ENCODE results near the gene PLIN5. TPM values are rescaled to one million over a fixed set of nuclear protein-coding genes. Genes with fewer than 3 reads are reported as not detected.

Gene PLIN5
- total and polyA plus RNA-seq, 2 of the 8 experiments (the other 6 are each of a cell fraction or from before 2014, with no cell fraction given): 2.0 to 2.5 TPM

GRCh38 chr19:4521170-4521887 is 13.7 kb downstream of the PLIN5 start:
- H3K36me3 ChIP-seq (ENCODE audit: control insufficient read depth in 2 of 4, insufficient read depth in 4 of 4, low read length in 3 of 4): no peaks in the 10 kb centered on the region
- no peak overlapping the region for H4K8ac ChIP-seq (ENCODE audit: extremely low read depth, insufficient read depth, low read length)
- no peak overlapping the region for H3K9ac ChIP-seq (replicated peaks in 1 of 4; ENCODE audit: extremely low read depth in 1 of 4, low read depth in 3 of 4, low read length in 3 of 4)
- H2BK20ac ChIP-seq (ENCODE audit: low read length): no peak overlapping the region
- no peak overlapping the region for H3K56ac ChIP-seq (replicated peaks; ENCODE audit: insufficient read length, low read depth, low read length)
- no peak overlapping the region for H4K91ac ChIP-seq (replicated peaks; ENCODE audit: insufficient read length, low read length)
- no peak overlapping the region for H3K4ac ChIP-seq (replicated peaks; ENCODE audit: insufficient read length, low read depth, low read length)
- H3K4me3 ChIP-seq (ENCODE audit: extremely low read depth in 1 of 4, insufficient read depth in 2 of 4, low read depth in 3 of 4, low read length in 4 of 4): no peak overlapping the region
- no peak overlapping the region for H4K5ac ChIP-seq (ENCODE audit: insufficient read length, low read depth, low read length)
- H3K27ac ChIP-seq (ENCODE audit: low read depth, low read length): no peak overlapping the region
- no peak overlapping the region for H2BK120ac ChIP-seq (replicated peaks; ENCODE audit: low read depth, low read length)
- H3K14ac ChIP-seq (ENCODE audit: insufficient read length): no peak overlapping the region
- no peak overlapping the region for H2BK15ac ChIP-seq (ENCODE audit: low read length)
- H3K27me3 ChIP-seq (replicated peaks in 1 of 4; ENCODE audit: control insufficient read depth in 3 of 4, extremely low read depth in 1 of 4, insufficient read depth in 3 of 4, low read length in 3 of 4): peaks cover 0 to 14% (median 10%) of the 10 kb centered on the region in 4 experiments; a peak in 4 of 7 replicates
- H3K23ac ChIP-seq (ENCODE audit: insufficient read length): no peak overlapping the region
- no peaks in the 10 kb centered on the region for H4K20me1 ChIP-seq (replicated peaks in 1 of 2; ENCODE audit: control insufficient read depth in 1 of 2, insufficient read depth in 2 of 2, low read length in 2 of 2)
- 0 out of 2 replicates have a peak overlapping the region, but pooled peaks have one; percentile 8 for H2AK5ac ChIP-seq (ENCODE audit: low read depth, low read length)
- H3K18ac ChIP-seq (ENCODE audit: extremely low read depth, low read length): no peak overlapping the region
- no peak overlapping the region for H2AFZ ChIP-seq (ENCODE audit: low read length)
- no peaks in the 10 kb centered on the region for H3K23me2 ChIP-seq (ENCODE audit: low read depth, low read length)
- H3K79me2 ChIP-seq (ENCODE audit: control insufficient read depth in 1 of 2, insufficient read depth in 2 of 2, low read length in 2 of 2): no peaks in the 10 kb centered on the region
- no peak for DNase-seq (ENCODE audit: low read depth in 1 of 2, low spot score in 2 of 2)
- ChIA-PET POLR2A (ENCODE audit: partially characterized antibody) (interaction anchor here (0.6 to 1.8 kb wide), 3 partner anchors 13 to 174 kb away, joined by 3 to 7 read pairs (median 5); partner anchors contain the start of gene PLIN5), CTCF (ENCODE audit: partially characterized antibody) (interaction anchor here (0.6 to 8.9 kb wide), 10 partner anchors 12 to 288 kb away, joined by 3 to 174 read pairs (median 3); partner anchors contain the start of genes LRG1 and PLIN5)
- H3K4me2 ChIP-seq (ENCODE audit: insufficient read depth in 1 of 2, low read depth in 2 of 2, low read length in 2 of 2): no peak overlapping the region
- 87% methylated on average over 11 of the region's 11 CpGs; no CpG with 5 or more reads in 1 of the 2 experiments for WGBS, 2 experiments (ENCODE audit: extremely low coverage in 1 of 2, insufficient coverage in 1 of 2, insufficient read length in 1 of 2, insufficient replicate concordance in 2 of 2, low coverage in 1 of 2, low lambda C conversion rate in 2 of 2, missing lambda C conversion rate in 1 of 2)
- peaks cover 0 to 3% (median under 1%) of the 10 kb centered on the region in 4 experiments; a peak in 4 of 7 replicates for H3K4me1 ChIP-seq (replicated peaks in 1 of 4; ENCODE audit: control insufficient read depth in 3 of 4, insufficient read depth in 4 of 4, low read length in 3 of 4)
- H2BK12ac ChIP-seq (ENCODE audit: low read depth, low read length): no peak overlapping the region
- no peaks in the 10 kb centered on the region for H3K9me3 ChIP-seq (ENCODE audit: insufficient read depth in 2 of 2, low read depth in 1 of 2, low read length in 1 of 2)
- no peaks in the 10 kb centered on the region for H3K79me1 ChIP-seq (ENCODE audit: low read depth, low read length)
- H2BK5ac ChIP-seq (ENCODE audit: low read depth, low read length): no peak overlapping the region
- no peak for FAIRE-seq
- no peak for TF ChIP-seq EP300 (IDR thresholded peaks at IDR 0.05; ENCODE audit: borderline replicate concordance in 1 of 2, low read depth in 2 of 2, low read length in 2 of 2)
- TF ChIP-seq, protein P1, sequence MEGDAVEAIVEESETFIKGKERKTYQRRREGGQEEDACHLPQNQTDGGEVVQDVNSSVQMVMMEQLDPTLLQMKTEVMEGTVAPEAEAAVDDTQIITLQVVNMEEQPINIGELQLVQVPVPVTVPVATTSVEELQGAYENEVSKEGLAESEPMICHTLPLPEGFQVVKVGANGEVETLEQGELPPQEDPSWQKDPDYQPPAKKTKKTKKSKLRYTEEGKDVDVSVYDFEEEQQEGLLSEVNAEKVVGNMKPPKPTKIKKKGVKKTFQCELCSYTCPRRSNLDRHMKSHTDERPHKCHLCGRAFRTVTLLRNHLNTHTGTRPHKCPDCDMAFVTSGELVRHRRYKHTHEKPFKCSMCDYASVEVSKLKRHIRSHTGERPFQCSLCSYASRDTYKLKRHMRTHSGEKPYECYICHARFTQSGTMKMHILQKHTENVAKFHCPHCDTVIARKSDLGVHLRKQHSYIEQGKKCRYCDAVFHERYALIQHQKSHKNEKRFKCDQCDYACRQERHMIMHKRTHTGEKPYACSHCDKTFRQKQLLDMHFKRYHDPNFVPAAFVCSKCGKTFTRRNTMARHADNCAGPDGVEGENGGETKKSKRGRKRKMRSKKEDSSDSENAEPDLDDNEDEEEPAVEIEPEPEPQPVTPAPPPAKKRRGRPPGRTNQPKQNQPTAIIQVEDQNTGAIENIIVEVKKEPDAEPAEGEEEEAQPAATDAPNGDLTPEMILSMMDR (IDR thresholded peaks at IDR 0.05; ENCODE audit: control extremely low read depth in 1 of 3, insufficient read depth in 1 of 3, low read depth in 1 of 3, low read length in 3 of 3): no peak
- TF ChIP-seq ZNF274 (IDR thresholded peaks at IDR 0.05; ENCODE audit: borderline replicate concordance, extremely low read depth, low read length): no peak
- no peak for TF ChIP-seq TBP (IDR thresholded peaks at IDR 0.05; ENCODE audit: low read depth, low read length)
- TF ChIP-seq SIN3A (conservative IDR thresholded peaks at IDR 0.05 in 1 of 2, IDR thresholded peaks at IDR 0.05 in 1 of 2; ENCODE audit: low read depth in 1 of 2, low read length in 2 of 2): no peak
- TF ChIP-seq CHD1 (IDR thresholded peaks at IDR 0.05; ENCODE audit: low read depth, low read length): no peak
- TF ChIP-seq NANOG (IDR thresholded peaks at IDR 0.05; ENCODE audit: insufficient read depth, low read depth, low read length, poor library complexity, severe bottlenecking): no peak
- TF ChIP-seq KDM1A (IDR thresholded peaks at IDR 0.05; ENCODE audit: borderline replicate concordance, low read length): no peak
- no peak for TF ChIP-seq RXRA (IDR thresholded peaks at IDR 0.05; ENCODE audit: insufficient read depth, low read depth, low read length)
